Mesenchymal stem cell (in vitro differentiated cells and primary cell): ENCODE results near the gene SERPINB11. TPM values are rescaled to one million over a fixed set of nuclear protein-coding genes. Genes with fewer than 3 reads are reported as not detected.
"Not testable (repeated sequence)": the region's sequence is repeated elsewhere in the genome, so short reads cannot be mapped to it uniquely, and the experiment has no call there.

Experiments used
- DNase-seq: peaks from one replicate; pipeline ENCODE4 v3.0.0-alpha.2; 2013
- H2AFZ ChIP-seq: one replicate; pipeline ENCODE4 v1.6.1; 2013; ENCODE audit warnings: low read depth, mild to moderate bottlenecking, control low read depth, inconsistent platforms, low read length, moderate library complexity
- H2AK5ac ChIP-seq: 2 replicates; pipeline ENCODE4 v1.6.1; 2013; ENCODE audit warnings: low read length, moderate library complexity, mild to moderate bottlenecking, inconsistent platforms; ENCODE audit not compliant: severe bottlenecking
- H2BK120ac ChIP-seq: one replicate; pipeline ENCODE4 v1.6.1; 2013; ENCODE audit warnings: low read depth, mild to moderate bottlenecking, inconsistent platforms, low read length, moderate library complexity
- H2BK12ac ChIP-seq, 2 experiments: one replicate each; pipeline ENCODE4 v1.6.1; 2013; ENCODE audit warnings: inconsistent platforms in 2 of 2, low read length in 2 of 2, mild to moderate bottlenecking in 2 of 2, moderate library complexity in 2 of 2, control low read depth in 1 of 2
- H2BK15ac ChIP-seq: one replicate; pipeline ENCODE4 v1.6.1; 2013; ENCODE audit warnings: mild to moderate bottlenecking, low read depth, inconsistent platforms; ENCODE audit not compliant: poor library complexity, severe bottlenecking
- H2BK5ac ChIP-seq: 2 replicates; pipeline ENCODE4 v1.6.1; 2013; ENCODE audit warnings: low read depth, mild to moderate bottlenecking, low read length, control low read depth, inconsistent platforms; ENCODE audit not compliant: poor library complexity, severe bottlenecking
- H3K14ac ChIP-seq, 2 experiments: one replicate each; pipeline ENCODE4 v1.6.1; 2013; ENCODE audit warnings: inconsistent platforms in 2 of 2, low read length in 2 of 2, control low read depth in 1 of 2, mild to moderate bottlenecking in 1 of 2, moderate library complexity in 1 of 2
- H3K18ac ChIP-seq, 2 experiments: one replicate each; pipeline ENCODE4 v1.6.1; 2013; ENCODE audit warnings: inconsistent platforms in 2 of 2, low read length in 2 of 2, control low read depth in 1 of 2, low read depth in 1 of 2, mild to moderate bottlenecking in 1 of 2
- H3K23ac ChIP-seq, 2 experiments: one replicate each; pipeline ENCODE4 v1.6.1; 2013; ENCODE audit warnings: inconsistent platforms in 2 of 2, low read length in 2 of 2, mild to moderate bottlenecking in 2 of 2, moderate library complexity in 2 of 2, control low read depth in 1 of 2
- H3K27ac ChIP-seq: 2 replicates; pipeline ENCODE4 v1.5.1; 2013; ENCODE audit warnings: mild to moderate bottlenecking, moderate library complexity, low read length, control low read depth, inconsistent platforms; ENCODE audit not compliant: poor library complexity, severe bottlenecking
- H3K27me3 ChIP-seq, 2 experiments: 2 replicates each; pipeline versions ENCODE4 v1.6.1 to v1.7.0; 2013; ENCODE audit warnings: low read length in 2 of 2, mild to moderate bottlenecking in 2 of 2, moderate library complexity in 2 of 2, control low read depth in 1 of 2, inconsistent platforms in 1 of 2; ENCODE audit not compliant: control insufficient read depth in 1 of 2, insufficient read depth in 1 of 2
- H3K36me3 ChIP-seq, 2 experiments: 2 replicates each; pipeline versions ENCODE4 v1.6.1 to v1.7.0; 2013; ENCODE audit warnings: low read length in 2 of 2, control low read depth in 1 of 2, inconsistent platforms in 1 of 2, low read depth in 1 of 2, mild to moderate bottlenecking in 1 of 2; ENCODE audit not compliant: insufficient read depth in 2 of 2, control insufficient read depth in 1 of 2
- H3K4ac ChIP-seq, 2 experiments: one replicate each; pipeline ENCODE4 v1.6.1; 2013; ENCODE audit warnings: inconsistent platforms in 2 of 2, low read length in 2 of 2, mild to moderate bottlenecking in 2 of 2, moderate library complexity in 2 of 2, control low read depth in 1 of 2, low read depth in 1 of 2
- H3K4me1 ChIP-seq: 2 replicates; pipeline ENCODE4 v1.6.1; 2013; ENCODE audit warnings: low read depth, low read length, control low read depth; ENCODE audit not compliant: control insufficient read depth, insufficient read depth
- H3K4me2 ChIP-seq: 2 replicates; pipeline ENCODE4 v1.6.1; 2013; ENCODE audit warnings: low read length, mild to moderate bottlenecking, inconsistent platforms; ENCODE audit not compliant: poor library complexity, severe bottlenecking
- H3K4me3 ChIP-seq, 2 experiments: 2 replicates each; pipeline versions ENCODE4 v1.5.1 to v1.7.0; 2013; ENCODE audit warnings: low read length in 2 of 2, mild to moderate bottlenecking in 2 of 2, control low read depth in 1 of 2, low read depth in 1 of 2; ENCODE audit not compliant: insufficient read depth in 1 of 2
- H3K79me1 ChIP-seq: replicated peaks from 2 replicates; pipeline ENCODE4 v1.6.1; 2013; ENCODE audit warnings: mild to moderate bottlenecking, control low read depth, low read length, inconsistent platforms; ENCODE audit not compliant: poor library complexity, severe bottlenecking
- H3K9ac ChIP-seq: 2 replicates; pipeline ENCODE4 v1.7.0; 2013; ENCODE audit warnings: mild to moderate bottlenecking, low read length, moderate library complexity
- H3K9me3 ChIP-seq: 2 replicates; pipeline ENCODE4 v1.7.0; 2013; ENCODE audit warnings: mild to moderate bottlenecking, low read length; ENCODE audit not compliant: control insufficient read depth
- H4K8ac ChIP-seq: one replicate; pipeline ENCODE4 v1.6.1; 2013; ENCODE audit warnings: inconsistent platforms, mild to moderate bottlenecking, low read length, moderate library complexity
- H4K91ac ChIP-seq: one replicate; pipeline ENCODE4 v1.6.1; 2013; ENCODE audit warnings: mild to moderate bottlenecking, low read length, inconsistent platforms
- WGBS: methylation state at CpG from one replicate; pipeline ENCODE4 v1.1.7; 2013; ENCODE audit warnings: mixed read lengths; 5-methylcytosine and 5-hydroxymethylcytosine counted together
- polyA plus RNA-seq, 2 experiments: library from polyadenylated mRNA; stranded (reverse); fragments of 200-250 nt; gene quantifications; one replicate each; pipeline ENCODE4 v1.2.3, GENCODE V29; 2013

Gene SERPINB11, protein sequence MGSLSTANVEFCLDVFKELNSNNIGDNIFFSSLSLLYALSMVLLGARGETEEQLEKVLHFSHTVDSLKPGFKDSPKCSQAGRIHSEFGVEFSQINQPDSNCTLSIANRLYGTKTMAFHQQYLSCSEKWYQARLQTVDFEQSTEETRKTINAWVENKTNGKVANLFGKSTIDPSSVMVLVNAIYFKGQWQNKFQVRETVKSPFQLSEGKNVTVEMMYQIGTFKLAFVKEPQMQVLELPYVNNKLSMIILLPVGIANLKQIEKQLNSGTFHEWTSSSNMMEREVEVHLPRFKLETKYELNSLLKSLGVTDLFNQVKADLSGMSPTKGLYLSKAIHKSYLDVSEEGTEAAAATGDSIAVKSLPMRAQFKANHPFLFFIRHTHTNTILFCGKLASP
- not detected for polyA plus RNA-seq (2013, experiment 1 of 2)
- polyA plus RNA-seq (2013, experiment 2 of 2), result not detected

DNA sequence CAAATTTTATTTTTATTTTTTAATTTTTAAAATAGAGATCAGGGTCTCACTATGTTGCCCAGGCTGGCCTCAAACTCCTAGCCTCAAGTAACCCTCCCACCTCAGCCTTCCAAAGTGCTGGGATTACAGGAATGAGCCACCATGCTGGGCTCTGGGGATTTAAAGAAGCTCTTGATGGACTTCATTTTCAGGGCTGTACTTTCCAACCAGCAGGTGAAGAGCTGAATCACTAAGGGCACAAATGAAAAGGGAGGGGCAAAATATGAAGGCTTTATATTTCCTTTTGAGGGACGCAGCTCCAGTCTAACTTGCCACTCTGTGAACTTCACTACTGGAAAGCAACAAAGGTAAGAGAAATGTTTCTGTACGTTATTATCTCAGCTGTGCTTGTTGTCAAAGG lies at the start of gene SERPINB11:
SERPINB11 (plus strand) TSS at position 301 of the 400 bp plus-strand sequence. CDS start 7,234 bp downstream, outside the sequence.
- Histone ChIP-seq H3K27me3 (no peaks in the 10 kb centered on the region), H3K36me3 (no peaks in the 10 kb centered on the region)
- WGBS, result 86% methylated on average over 2 of the region's 2 CpGs

DNA sequence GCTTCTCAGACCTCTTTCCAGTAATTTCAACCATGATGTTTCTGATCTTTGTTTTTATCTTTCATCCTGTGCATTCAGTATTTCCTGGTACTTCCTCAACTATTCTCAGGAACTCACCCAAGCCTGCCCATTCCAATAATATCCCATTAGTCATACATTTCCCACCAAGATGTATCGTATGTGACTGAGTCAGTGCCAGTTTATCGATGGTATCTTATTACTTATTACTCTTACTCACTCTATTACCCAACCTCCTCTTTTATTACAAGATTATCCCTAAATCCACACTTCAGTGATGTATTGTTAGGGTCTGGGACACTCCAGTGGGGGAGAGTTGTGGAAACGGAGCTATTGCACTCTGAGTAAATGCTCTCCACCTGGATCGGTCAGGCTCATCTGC lies 43.8 kb upstream of the SERPINB11 start:
- H2AFZ ChIP-seq, H4K8ac ChIP-seq, H2BK120ac ChIP-seq, H2AK5ac ChIP-seq, H3K36me3 ChIP-seq, H3K23ac ChIP-seq, H4K91ac ChIP-seq, H3K4me3 ChIP-seq, H3K4ac ChIP-seq, H2BK5ac ChIP-seq, H3K79me1 ChIP-seq, H2BK12ac ChIP-seq, H3K14ac ChIP-seq, H3K27me3 ChIP-seq, H2BK15ac ChIP-seq, DNase-seq, H3K4me1 ChIP-seq, H3K9ac ChIP-seq, H3K18ac ChIP-seq, H3K4me2 ChIP-seq, H3K9me3 ChIP-seq, H3K27ac ChIP-seq: not testable (repeated sequence)
- WGBS, result no CpG with 5 or more reads among the region's 4 CpGs

More for the DNA sequence above, at the start of gene SERPINB11:
- Histone ChIP-seq H2BK15ac (no peak within 1 kb of the TSS), H3K9me3 (no peaks in the 10 kb centered on the region), H3K4ac (no peak within 1 kb of the TSS), H2AK5ac (no peak within 1 kb of the TSS), H2AFZ (no peak within 1 kb of the TSS), H2BK120ac (no peak within 1 kb of the TSS), H3K9ac (no peak within 1 kb of the TSS), H3K4me3 (no peak within 1 kb of the TSS), H3K79me1 (no peaks in the 10 kb centered on the region), H3K23ac (no peak within 1 kb of the TSS), H2BK12ac (no peak within 1 kb of the TSS), H4K8ac (no peak within 1 kb of the TSS), H3K4me2 (no peak within 1 kb of the TSS), H3K4me1 (no peaks in the 10 kb centered on the region), H3K14ac (no peak within 1 kb of the TSS), H2BK5ac (no peak within 1 kb of the TSS), H3K27ac (no peak within 1 kb of the TSS), H3K18ac (no peak within 1 kb of the TSS), H4K91ac (no peak within 1 kb of the TSS)
- DNase-seq, result no peak

DNA sequence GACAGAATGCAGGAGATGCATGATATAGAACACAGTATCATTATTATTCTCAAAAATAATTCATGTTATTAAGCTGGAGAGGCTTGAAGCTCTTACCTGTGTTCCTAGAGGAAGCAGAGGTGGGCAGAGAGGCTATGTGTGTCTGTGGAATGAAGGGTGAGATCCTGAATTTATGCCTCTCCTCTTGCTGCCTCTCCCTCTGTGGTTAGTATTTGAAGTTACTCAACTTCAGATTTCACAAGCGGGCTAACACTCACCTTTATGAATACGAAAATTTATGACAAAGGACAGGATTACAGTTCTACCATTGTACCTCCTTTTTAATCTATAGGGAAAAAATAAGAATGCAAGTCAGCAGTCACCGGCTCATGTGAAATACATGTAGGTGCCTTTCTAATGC lies 41.0 kb upstream of the SERPINB11 start, which contains the start of gene SERPINB3:
SERPINB3 (minus strand) TSS at position 144 of the 400 bp plus-strand sequence. CDS start 677 bp downstream, outside the sequence.
- not testable (repeated sequence) for H2BK12ac ChIP-seq, H3K23ac ChIP-seq, H2BK5ac ChIP-seq, H3K27ac ChIP-seq, H3K79me1 ChIP-seq, H3K4me2 ChIP-seq, H2AK5ac ChIP-seq, H3K4me1 ChIP-seq, H3K27me3 ChIP-seq, H3K4ac ChIP-seq, H3K9ac ChIP-seq, H4K8ac ChIP-seq, H2BK120ac ChIP-seq, H3K9me3 ChIP-seq, H3K18ac ChIP-seq, H3K4me3 ChIP-seq, DNase-seq, H3K36me3 ChIP-seq, H4K91ac ChIP-seq, H3K14ac ChIP-seq, H2AFZ ChIP-seq, H2BK15ac ChIP-seq
- WGBS, result no CpG with 5 or more reads among the region's 3 CpGs

DNA sequence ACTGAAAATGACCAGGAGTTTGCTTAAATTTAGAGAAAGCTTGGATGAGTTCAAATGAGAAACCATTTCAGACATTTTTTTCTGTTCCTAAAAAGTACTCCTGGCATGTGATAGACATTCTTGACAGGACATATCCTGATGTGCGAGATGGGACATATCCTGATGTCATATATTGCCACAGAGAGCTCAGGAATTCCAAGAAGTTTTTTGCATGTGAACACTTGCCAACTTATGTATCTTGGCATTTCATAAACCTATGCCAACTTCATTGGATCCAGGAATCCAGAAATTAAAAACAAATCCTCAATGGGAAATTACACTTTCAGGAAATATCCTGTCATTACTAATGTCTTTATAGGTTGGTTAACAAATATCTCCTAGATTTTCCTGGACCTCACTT lies 38.2 kb upstream of the SERPINB11 start:
- H4K91ac ChIP-seq, result no peak overlapping the region

More for the DNA sequence above, 38.2 kb upstream of the SERPINB11 start:
- Histone ChIP-seq H2AK5ac (no peak overlapping the region), H4K8ac (no peak overlapping the region), H2BK15ac (no peak overlapping the region), H3K79me1 (no peaks in the 10 kb centered on the region), H2BK12ac (no peak overlapping the region), H3K18ac (no peak overlapping the region), H3K9me3 (peaks cover 3% of the 10 kb centered on the region), H3K14ac (no peak overlapping the region), H3K23ac (no peak overlapping the region), H2BK120ac (no peak overlapping the region), H3K27me3 (no peaks in the 10 kb centered on the region), H2AFZ (no peak overlapping the region), H3K4me3 (no peak overlapping the region), H3K4me1 (no peaks in the 10 kb centered on the region), H3K4ac (no peak overlapping the region), H3K27ac (no peak overlapping the region), H3K36me3 (no peaks in the 10 kb centered on the region), H2BK5ac (no peak overlapping the region), H3K4me2 (no peak overlapping the region), H3K9ac (no peak overlapping the region)
- no peak for DNase-seq
- WGBS, result 74% methylated on average over 1 of the region's 1 CpG
